Natural killer cell (primary cell): ENCODE measurements around the gene GTF2H1. TPM values are rescaled to one million over a fixed set of nuclear protein-coding genes. Genes with fewer than 3 reads are reported as not detected.
"Not testable (repeated sequence)": the region's sequence is repeated elsewhere in the genome, so short reads cannot be mapped to it uniquely, and the experiment has no call there.

Experiments used
- ATAC-seq, 3 donors: fragments of 150-1000 bp in 2 of 3; fragments of 200-7000 bp in 1 of 3; cut with Tn5 transposase; 1 replicate in 1 of 3; 2 replicates in 2 of 3; pipeline ENCODE4 v1.10.0; 2021; ENCODE audit warnings: mild to moderate bottlenecking in 2 of 3, moderate library complexity in 2 of 3
- DNase-seq, 2 donors: peaks; one replicate each; pipeline versions ENCODE4 v3.0.0 to v3.0.0-alpha.2; 2013 to 2021; ENCODE audit warnings: mixed read lengths in 1 of 2
- H3K27ac ChIP-seq: one replicate; pipeline ENCODE4 v1.5.1; 2013; ENCODE audit warnings: mild to moderate bottlenecking, low read length
- H3K27me3 ChIP-seq: one replicate; pipeline ENCODE4 v1.6.1; 2013; ENCODE audit warnings: low read length; ENCODE audit not compliant: control insufficient read depth, insufficient read depth
- H3K36me3 ChIP-seq: one replicate; pipeline ENCODE4 v1.6.1; 2013; ENCODE audit warnings: low read length; ENCODE audit not compliant: control insufficient read depth, insufficient read depth
- H3K4me1 ChIP-seq: one replicate; pipeline ENCODE4 v1.6.1; 2013; ENCODE audit warnings: low read length; ENCODE audit not compliant: control insufficient read depth, insufficient read depth
- H3K4me3 ChIP-seq: one replicate; pipeline ENCODE4 v1.5.1; 2013; ENCODE audit warnings: low read length
- H3K9me3 ChIP-seq: one replicate; pipeline ENCODE4 v1.6.1; 2013; ENCODE audit warnings: low read length; ENCODE audit not compliant: control insufficient read depth, insufficient read depth
- H3K27ac Mint-ChIP-seq, 2 donors: one replicate each; pipeline ENCODE4 v1.8.0; 2022; ENCODE audit warnings: mild to moderate bottlenecking in 2 of 2, mixed read lengths in 2 of 2, moderate library complexity in 1 of 2
- H3K27me3 Mint-ChIP-seq, 2 donors: one replicate each; pipeline ENCODE4 v1.8.0; 2022; ENCODE audit warnings: low read depth in 2 of 2, mixed read lengths in 2 of 2
- H3K36me3 Mint-ChIP-seq: one replicate; pipeline ENCODE4 v1.8.0; 2022; ENCODE audit warnings: mixed read lengths
- H3K4me1 Mint-ChIP-seq, 2 donors: one replicate each; pipeline ENCODE4 v1.8.0; 2022; ENCODE audit warnings: mixed read lengths in 2 of 2
- H3K4me3 Mint-ChIP-seq: one replicate; pipeline ENCODE4 v1.8.0; 2022; ENCODE audit warnings: mild to moderate bottlenecking, moderate library complexity, mixed read lengths
- H3K9me3 Mint-ChIP-seq, 2 donors: one replicate each; pipeline ENCODE4 v1.8.0; 2022; ENCODE audit warnings: mixed read lengths in 2 of 2
- CTCF ChIP-seq: fragments of 200-600 bp; IDR thresholded peaks from one replicate; pipeline ENCODE4 v1.8.0; 2022; ENCODE audit warnings: antibody characterized with exemption
- WGBS: methylation state at CpG from one replicate; pipeline ENCODE4 v1.1.7; 2013; ENCODE audit warnings: missing lambda C conversion rate; ENCODE audit not compliant: insufficient coverage; 5-methylcytosine and 5-hydroxymethylcytosine counted together
- intact Hi-C: fragments of 100-400 bp; cut with micrococcal nuclease; formaldehyde crosslinking; loops from one replicate; pipeline ENCODE4 v1.14.2; 2022
- total RNA-seq, 4 donors: library from RNA; stranded (reverse); fragments of 120-200 nt in 1 of 4; gene quantifications; one replicate each; pipeline versions ENCODE4 v1.2.3 to v1.2.4, GENCODE V29; 2013 to 2022

The GTF2H1 gene
- total RNA-seq, 3 donors from 2014 or later (not counting 1 experiment from before 2014, with no cell fraction given) = 18.4 to 31.5 (median 22.4) TPM

- peaks cover 24% of the 10 kb centered on the region for H3K4me1 ChIP-seq
- TF ChIP-seq CTCF = no peak
- H3K9me3 Mint-ChIP-seq = no peaks in the 10 kb centered on the region
- H3K4me3 ChIP-seq = peak overlapping the region; percentile 83
- ATAC-seq (no peak), DNase-seq (peak in 1 of 2 donors; percentile 51)
- peaks cover 32 to 52% of the 10 kb centered on the region in 2 donors for H3K4me1 Mint-ChIP-seq
- no peaks in the 10 kb centered on the region for H3K9me3 ChIP-seq
- H3K27ac ChIP-seq = peak overlapping the region; percentile 78
- intact Hi-C loops = loop anchor here (1.0 to 10.0 kb wide), 2 partner anchors 11 to 240 kb away; partner anchors contain the start of gene SPTY2D1
- WGBS = under 1% methylated on average over 36 of the region's 36 CpGs
- H3K36me3 ChIP-seq = peaks cover 29% of the 10 kb centered on the region
- peak overlapping the region; percentile 98 for H3K4me3 Mint-ChIP-seq
- no peaks in the 10 kb centered on the region for H3K27me3 Mint-ChIP-seq
- H3K27ac Mint-ChIP-seq = peak overlapping the region; percentile 96
- no peaks in the 10 kb centered on the region for H3K36me3 Mint-ChIP-seq
- no peaks in the 10 kb centered on the region for H3K27me3 ChIP-seq
Observed at GRCh38 chr11:18394928-18395734, 72.8 kb downstream of the GTF2H1 start.

- peak overlapping the region; percentile 96 for H3K27ac Mint-ChIP-seq
- WGBS = 0% methylated on average over 46 of the region's 46 CpGs
- H3K4me1 ChIP-seq = peaks cover 24% of the 10 kb centered on the region
- H3K36me3 Mint-ChIP-seq = no peaks in the 10 kb centered on the region
- peak; percentile 71 to 84 (median 71) for ATAC-seq
- H3K4me3 Mint-ChIP-seq = peak overlapping the region; percentile 98
- H3K27me3 ChIP-seq = no peaks in the 10 kb centered on the region
- H3K9me3 Mint-ChIP-seq = no peaks in the 10 kb centered on the region
- peaks cover 32 to 57% of the 10 kb centered on the region in 2 donors for H3K4me1 Mint-ChIP-seq
- peak overlapping the region; percentile 83 for H3K4me3 ChIP-seq
- H3K36me3 ChIP-seq = peaks cover 36% of the 10 kb centered on the region
- peak overlapping the region; percentile 78 for H3K27ac ChIP-seq
- no peaks in the 10 kb centered on the region for H3K9me3 ChIP-seq
- DNase-seq = peak; percentile 95 to 98
- no peak for TF ChIP-seq CTCF
- no peaks in the 10 kb centered on the region for H3K27me3 Mint-ChIP-seq
- intact Hi-C loops = loop anchor here (1.0 to 10.0 kb wide), 3 partner anchors 74 to 239 kb away; partner anchors contain the start of genes GTF2H1, HPS5, SPTY2D1 and TSG101
Observed at GRCh38 chr11:18395735-18396504, 73.6 kb downstream of the GTF2H1 start.

GRCh38 chr11:18397921-18398320 is 75.6 kb downstream of the GTF2H1 start:
- Histone ChIP-seq H3K27me3 (no peaks in the 10 kb centered on the region), H3K27ac (no peak overlapping the region), H3K4me3 (no peak overlapping the region), H3K9me3 (no peaks in the 10 kb centered on the region), H3K36me3 (peaks cover 51% of the 10 kb centered on the region), H3K4me1 (peaks cover 24% of the 10 kb centered on the region)
- no peak for TF ChIP-seq CTCF
- H3K4me1 Mint-ChIP-seq = peaks cover 32 to 57% of the 10 kb centered on the region in 2 donors
- DNase-seq = no peak
- H3K36me3 Mint-ChIP-seq = peaks cover 5% of the 10 kb centered on the region
- no peaks in the 10 kb centered on the region for H3K9me3 Mint-ChIP-seq
- no peak for ATAC-seq
- WGBS = 100% methylated on average over 3 of the region's 3 CpGs
- H3K27ac Mint-ChIP-seq = peak overlapping the region in 1 of 2 donors; percentile 4
- H3K4me3 Mint-ChIP-seq = no peak overlapping the region
- H3K27me3 Mint-ChIP-seq = no peaks in the 10 kb centered on the region
- intact Hi-C loops = loop anchor here (2.0 to 10.0 kb wide), 2 partner anchors 129 to 237 kb away; partner anchors contain the start of genes SPTY2D1 and TSG101

DNA sequence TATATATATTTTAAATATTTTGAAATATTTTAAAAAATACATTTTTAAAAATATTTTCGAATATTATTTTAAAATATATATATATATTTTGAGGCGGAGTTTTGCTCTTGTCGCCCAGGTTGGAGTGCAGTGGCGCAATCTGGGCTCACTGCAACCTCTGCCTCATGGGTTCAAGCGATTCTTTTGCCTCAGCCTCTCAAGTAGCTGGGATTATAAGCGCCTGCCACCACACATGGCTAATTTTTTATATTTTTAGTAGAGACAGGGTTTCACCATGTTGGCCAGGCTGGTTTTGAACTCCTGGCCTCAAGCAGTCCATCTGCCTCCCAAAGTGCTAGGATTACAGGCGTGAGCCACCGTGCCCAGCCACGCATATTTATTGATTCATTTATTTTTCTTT is 78.7 kb downstream of the GTF2H1 start:
- intact Hi-C loops, H3K27ac Mint-ChIP-seq, H3K4me3 ChIP-seq, DNase-seq, H3K9me3 Mint-ChIP-seq, H3K27me3 Mint-ChIP-seq, ATAC-seq, H3K27me3 ChIP-seq, H3K4me3 Mint-ChIP-seq, H3K4me1 ChIP-seq, H3K27ac ChIP-seq, H3K9me3 ChIP-seq: not testable (repeated sequence)
- Mint-ChIP-seq H3K4me1 (peaks cover 12 to 34% of the 10 kb centered on the region in 2 donors), H3K36me3 (peaks cover 21% of the 10 kb centered on the region)
- 97% methylated on average over 4 of the region's 9 CpGs for WGBS
- H3K36me3 ChIP-seq = peaks cover 80% of the 10 kb centered on the region
